ENCODE results near the gene NECTIN1.

Gene NECTIN1

GRCh38 chr11:119730789-119731386 lies 1.9 kb upstream of the NECTIN1 start:
- Histone ChIP-seq H3K4me3 (no peak overlapping the region), H3K27ac (no peak overlapping the region)
- no peak for DNase-seq (ENCODE audit: low spot score)
- TF ChIP-seq CTCF (IDR thresholded peaks at IDR 0.05) = no peak

GRCh38 chr11:119729951-119730613 lies 1.1 kb upstream of the NECTIN1 start:
- peak overlapping the region; percentile 91 for H3K4me3 ChIP-seq
- H3K27ac ChIP-seq = peak overlapping the region; percentile 74 to 89
- TF ChIP-seq CTCF (IDR thresholded peaks at IDR 0.05) = no peak
- DNase-seq (ENCODE audit: low spot score) = peak; percentile 79

- Histone ChIP-seq H3K4me3 (peak overlapping the region; percentile 91), H3K27ac (peak overlapping the region; percentile 74 to 89)
- peak; percentile 30 for TF ChIP-seq CTCF (IDR thresholded peaks at IDR 0.05)
- DNase-seq (ENCODE audit: low spot score) = no peak
Observed at GRCh38 chr11:119729581-119729927, 554 bp upstream of the NECTIN1 start.

GRCh38 chr11:119728211-119728626 lies 781 bp downstream of the NECTIN1 start:
- no peak for TF ChIP-seq CTCF (IDR thresholded peaks at IDR 0.05)
- Histone ChIP-seq H3K4me3 (peak overlapping the region; percentile 91), H3K27ac (peak overlapping the region; percentile 74 to 89)
- DNase-seq (ENCODE audit: low spot score) = no peak

- no peak for DNase-seq (ENCODE audit: low spot score)
- Histone ChIP-seq H3K27ac (peak overlapping the region in 1 of 2 donors; percentile 89), H3K4me3 (peak overlapping the region; percentile 91)
- TF ChIP-seq CTCF (IDR thresholded peaks at IDR 0.05) = no peak
Observed at GRCh38 chr11:119727523-119728151, 1.4 kb downstream of the NECTIN1 start.

GRCh38 chr11:119726585-119727522 lies 2.1 kb downstream of the NECTIN1 start:
- Histone ChIP-seq H3K4me3 (peak overlapping the region; percentile 91), H3K27ac (no peak overlapping the region)
- TF ChIP-seq CTCF (IDR thresholded peaks at IDR 0.05) = no peak
- DNase-seq (ENCODE audit: low spot score) = no peak

Measured in coronary artery (tissue), 2 donors.